OCI-M2 (cell line): ENCODE measurements around the gene ENOX1.

Experiments used
- DNase-seq: peaks from one replicate; lab custom pipeline; 2025; ENCODE audit not compliant: unreplicated experiment; lab: John Stamatoyannopoulos, UW

Gene ENOX1

GRCh38 chr13:43555667-43556066 is 231.1 kb downstream of the ENOX1 start:
- DNase-seq: no peak

DNA sequence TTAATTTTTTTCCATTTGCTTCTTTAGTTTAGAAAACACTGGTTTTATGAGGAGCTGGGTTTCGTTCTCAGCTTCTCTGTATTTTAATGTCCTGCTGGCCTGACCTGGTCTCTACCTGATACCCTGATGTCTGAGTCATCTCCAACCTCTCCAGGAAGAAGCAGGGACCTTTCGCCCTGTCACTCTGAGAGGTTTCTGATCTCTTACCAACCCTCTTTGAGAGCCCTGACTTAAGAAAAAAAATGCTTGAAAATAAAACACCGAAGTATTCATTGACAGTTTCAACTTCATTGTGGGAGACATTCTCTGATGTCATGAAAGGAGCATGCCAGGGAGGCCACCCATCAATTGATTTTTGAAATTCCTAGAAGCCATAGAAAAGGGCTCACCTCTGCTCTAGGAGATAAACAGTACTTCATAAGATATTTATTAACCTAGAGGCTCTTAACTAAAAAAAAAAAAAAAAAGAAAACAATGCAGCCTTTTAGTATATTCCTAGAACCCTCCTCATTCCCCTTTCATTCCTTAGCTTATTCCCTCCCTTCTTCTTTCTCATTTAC is 234.8 kb downstream of the ENOX1 start:
- no peak for DNase-seq

GRCh38 chr13:43546816-43547215 is 240.0 kb downstream of the ENOX1 start:
- no peak for DNase-seq

GRCh38 chr13:43546251-43546650 is 240.5 kb downstream of the ENOX1 start:
- no peak for DNase-seq

GRCh38 chr13:43545317-43545874 is 241.4 kb downstream of the ENOX1 start:
- DNase-seq: no peak

DNA sequence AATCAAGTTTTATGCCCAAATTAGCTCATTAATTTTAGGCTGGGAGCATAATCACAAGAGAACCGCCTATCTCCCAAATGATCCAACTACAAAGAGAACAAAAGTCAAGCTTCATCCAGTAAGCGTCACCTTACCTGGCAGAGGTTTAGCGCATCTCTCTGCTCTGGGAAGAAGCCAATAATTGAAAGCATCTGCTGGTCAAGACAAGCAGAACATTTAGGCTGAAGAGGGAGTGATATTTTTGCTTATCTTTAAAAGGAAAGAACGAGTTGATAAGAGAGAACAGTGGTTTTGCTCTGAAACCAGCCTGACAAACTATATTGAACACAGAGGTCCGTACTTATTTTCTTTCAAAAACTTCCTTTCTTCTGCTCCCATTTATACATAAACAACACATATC is 242.1 kb downstream of the ENOX1 start:
- no peak for DNase-seq

DNA sequence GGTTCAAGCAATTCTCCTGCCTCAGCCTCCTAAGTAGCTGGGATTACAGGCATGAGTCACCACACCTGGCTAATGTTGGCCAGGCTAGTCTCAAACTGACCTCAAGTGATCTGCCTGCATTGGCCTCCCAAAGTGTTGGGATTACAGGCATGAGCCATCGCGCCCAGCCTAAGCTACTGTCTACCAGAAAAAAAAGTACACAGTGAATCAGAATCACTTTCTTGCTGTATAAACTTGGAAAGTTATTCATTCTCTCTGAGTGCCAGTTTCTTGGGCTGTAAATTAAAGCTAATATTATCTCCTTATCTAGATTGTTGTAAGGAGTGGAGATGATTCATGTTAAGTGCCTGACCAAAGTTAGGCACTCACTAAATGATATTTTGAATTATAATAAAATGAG is 242.8 kb downstream of the ENOX1 start:
- no peak for DNase-seq

GRCh38 chr13:43543331-43543730 is 243.4 kb downstream of the ENOX1 start:
- no peak for DNase-seq

- no peak for DNase-seq
Measured at GRCh38 chr13:43537124-43537523, 249.6 kb downstream of the ENOX1 start.

- no peak for DNase-seq
Measured at GRCh38 chr13:43529796-43530195, 257.0 kb downstream of the ENOX1 start.

DNA sequence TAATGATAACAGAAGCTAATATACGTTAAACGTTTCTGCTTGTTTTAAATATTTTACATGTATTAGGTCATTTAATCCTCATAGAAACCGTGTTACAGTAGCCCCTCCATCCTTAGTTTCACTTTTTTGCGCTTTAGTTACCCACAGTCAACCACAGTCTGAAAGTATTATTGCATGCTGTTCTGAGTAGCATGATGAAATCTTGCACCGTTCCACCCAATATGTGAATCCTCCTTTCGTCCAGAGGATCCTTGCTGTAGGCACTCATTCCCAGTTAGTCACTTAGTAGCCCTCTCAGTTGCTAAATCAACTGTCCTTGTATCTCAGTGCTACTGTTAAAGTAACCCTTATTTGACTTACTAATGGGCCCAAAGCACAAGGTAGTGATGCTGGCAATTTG is 257.8 kb downstream of the ENOX1 start:
- DNase-seq: no peak

DNA sequence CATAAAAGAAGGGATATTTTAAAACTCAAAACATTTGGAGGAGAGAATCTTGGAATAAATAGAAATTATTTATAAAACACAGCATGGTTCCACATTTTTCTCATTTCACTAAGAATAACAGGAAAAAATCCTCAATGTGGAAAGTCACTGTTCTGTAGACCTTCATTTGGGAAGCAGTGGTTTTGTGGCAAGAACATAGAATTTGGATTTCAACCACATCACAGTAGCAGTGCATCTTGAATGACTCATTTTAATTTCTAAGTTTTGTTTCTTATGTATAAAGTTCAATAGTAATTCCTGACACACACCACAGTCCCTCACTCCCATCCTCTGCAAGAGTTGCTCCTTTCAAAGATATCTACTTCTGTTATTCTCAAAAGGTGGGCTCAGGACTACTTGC is 264.0 kb downstream of the ENOX1 start:
- DNase-seq: no peak

DNA sequence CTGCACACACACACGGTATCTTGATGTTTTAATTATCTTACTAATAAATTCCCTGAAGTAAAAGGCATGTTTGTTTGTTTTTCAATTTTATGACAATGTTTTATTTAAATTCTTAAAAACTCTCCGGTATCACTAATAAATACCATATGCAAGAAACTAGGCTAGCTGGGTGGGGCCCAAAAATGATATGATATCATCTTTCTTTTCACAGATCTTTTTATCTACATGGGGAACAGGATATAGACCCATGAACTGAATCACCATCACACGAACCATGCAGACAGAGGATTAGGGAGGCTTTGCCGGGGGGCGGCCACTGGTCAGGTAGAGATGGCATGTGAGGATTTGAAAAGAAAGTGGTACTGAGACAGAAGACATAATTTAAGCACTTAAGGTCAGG is 266.4 kb downstream of the ENOX1 start:
- no peak for DNase-seq

- DNase-seq: no peak
Measured at GRCh38 chr13:43518833-43519232, 267.9 kb downstream of the ENOX1 start.

GRCh38 chr13:43516401-43516833 is 270.4 kb downstream of the ENOX1 start:
- DNase-seq: no peak

GRCh38 chr13:43515531-43515930 is 271.2 kb downstream of the ENOX1 start:
- DNase-seq: no peak

DNA sequence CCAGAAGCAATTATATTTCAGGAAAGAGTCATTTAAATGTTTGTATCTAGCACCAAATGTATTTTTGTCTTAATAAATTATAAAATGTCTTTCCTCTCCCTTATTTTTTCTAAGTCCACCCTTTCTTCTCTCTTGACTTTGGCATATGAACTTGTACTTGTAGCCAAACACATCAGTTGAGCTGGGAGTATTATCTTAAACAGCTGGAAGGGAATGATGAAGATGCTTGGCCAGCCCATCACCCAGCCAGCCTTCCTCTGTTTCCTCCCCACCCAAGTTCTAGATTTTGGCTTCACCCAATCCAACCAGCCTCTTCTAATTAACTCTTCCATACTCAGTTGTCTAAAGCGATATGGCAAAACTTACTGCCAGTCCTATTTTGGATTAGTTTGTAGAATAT is 272.5 kb downstream of the ENOX1 start:
- DNase-seq: no peak

DNA sequence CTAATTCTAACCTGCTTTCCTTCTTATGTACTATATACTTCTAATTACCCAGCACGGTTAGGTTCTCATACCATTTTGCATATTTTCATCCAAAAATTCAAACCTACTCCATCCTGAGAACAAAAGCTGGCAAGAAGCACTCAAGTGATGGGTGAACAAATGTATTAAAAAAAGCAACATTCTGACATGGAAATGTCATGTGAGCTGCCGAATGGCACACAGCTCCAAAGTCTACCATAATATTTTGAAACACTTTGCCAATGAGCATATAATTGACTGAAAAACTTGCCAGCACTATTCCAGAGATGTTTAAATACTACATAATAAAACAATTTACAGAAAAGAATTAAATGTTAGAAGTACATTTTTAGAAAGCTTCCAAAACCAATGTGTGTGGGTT is 274.6 kb downstream of the ENOX1 start:
- DNase-seq: no peak

DNA sequence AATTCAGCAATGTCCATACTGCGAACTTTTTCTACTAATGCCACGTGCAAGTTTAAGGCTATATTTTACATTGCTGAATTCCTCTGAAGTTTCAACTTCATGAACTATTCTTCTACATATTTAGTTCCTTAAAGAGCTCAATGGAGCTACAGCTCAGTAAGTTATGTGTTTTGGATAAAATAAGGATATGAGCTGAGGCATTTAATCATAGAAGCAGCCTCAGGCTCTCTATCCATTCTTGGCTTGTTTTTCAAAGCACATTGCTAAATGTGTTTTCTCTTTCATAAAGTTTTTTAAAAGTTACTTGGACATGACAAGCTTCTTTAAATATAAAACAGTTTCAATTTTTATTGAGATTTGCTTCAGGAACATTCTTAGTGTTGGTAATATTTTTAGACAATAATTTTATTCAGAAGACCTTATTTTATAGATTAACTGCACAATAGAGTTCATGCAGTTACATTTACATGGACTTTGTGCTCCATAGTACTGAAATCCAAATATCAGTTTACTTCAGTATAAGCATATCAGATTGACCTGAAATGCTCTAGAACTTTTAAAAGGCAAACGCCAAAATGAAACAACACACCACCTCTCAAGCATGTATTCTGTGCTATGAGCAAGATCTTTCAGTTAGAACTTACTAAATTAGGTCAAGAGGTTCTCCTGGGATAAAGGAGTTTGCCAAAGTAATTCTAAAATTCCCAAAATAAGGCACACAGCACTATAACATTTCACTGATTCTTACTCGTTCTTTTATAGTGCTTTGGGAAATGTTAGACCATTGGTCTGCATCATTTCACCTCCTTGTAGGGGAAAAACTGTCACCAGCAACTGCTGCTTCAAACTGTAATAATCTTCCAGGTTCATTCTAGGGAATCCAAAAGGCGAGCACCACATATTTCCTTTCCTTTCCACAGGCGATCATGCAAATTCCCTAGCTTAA is 275.5 kb downstream of the ENOX1 start:
- DNase-seq: no peak

GRCh38 chr13:43495732-43496131 is 291.0 kb downstream of the ENOX1 start:
- no peak for DNase-seq

DNA sequence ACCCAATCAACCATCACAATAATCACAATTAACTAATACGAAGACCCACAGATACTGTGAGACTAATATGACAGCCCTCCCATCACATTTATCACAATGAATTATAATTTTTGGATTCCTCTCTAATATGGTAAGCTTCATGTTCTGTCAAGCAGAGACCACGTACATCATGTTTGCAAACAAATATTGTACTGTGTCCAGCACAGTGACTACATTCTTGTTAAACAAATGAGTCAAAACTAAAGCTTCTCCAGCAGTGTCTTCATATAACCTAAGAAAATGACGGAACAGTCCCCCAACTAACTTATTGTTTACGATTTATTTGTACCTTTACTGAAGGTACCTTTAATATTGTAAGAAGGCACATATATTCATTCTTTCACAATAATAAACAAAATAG is 292.6 kb downstream of the ENOX1 start:
- no peak for DNase-seq

DNA sequence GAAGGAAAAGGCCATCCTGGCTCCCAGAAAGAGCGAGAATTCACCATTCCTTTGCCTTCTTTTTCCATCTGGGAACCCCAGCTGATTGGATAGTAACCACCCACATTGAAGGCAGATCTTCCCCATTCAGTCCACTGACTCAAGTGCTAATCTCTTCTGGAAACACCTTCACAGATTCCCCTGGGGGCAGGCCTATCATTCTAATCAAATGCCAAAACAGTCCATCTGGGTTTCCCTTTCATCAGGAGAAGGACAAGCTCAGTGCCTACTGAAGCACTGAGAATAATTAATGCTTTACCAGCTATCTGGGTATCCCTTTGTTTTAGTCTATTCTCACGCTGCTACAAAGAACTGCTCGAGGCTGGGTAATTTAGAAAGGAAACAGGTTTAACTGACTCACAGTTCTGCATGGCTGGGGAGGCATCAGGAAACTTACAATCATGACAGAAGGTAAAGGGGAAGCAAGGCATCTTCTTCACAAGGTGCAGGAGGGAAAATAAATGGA is 293.2 kb downstream of the ENOX1 start:
- no peak for DNase-seq
